Frontal cortex (tissue), 4 donors: ENCODE measurements around the gene CDHR3. TPM values are rescaled to one million over a fixed set of nuclear protein-coding genes. Genes with fewer than 3 reads are reported as not detected.

Experiments
- DNase-seq, 2 donors: peaks; one replicate each; pipeline ENCODE4 v3.0.0; 2012; ENCODE audit warnings: low spot score in 2 of 2
- FAIRE-seq: peaks from 2 replicates; lab custom pipeline; 2012; peaks lifted over from hg19 to GRCh38; lab: Jason Lieb, UNC
- total RNA-seq: library from RNA; depleted of rRNA; stranded (reverse); fragments of >200 nt; gene quantifications from one replicate; pipeline ENCODE4 v1.2.3, GENCODE V29; 2014
- donor health status: control.
- donor health status: control.
- donor health status: control.

Gene CDHR3
- total RNA-seq, 1 donor from 2014 or later = 11.4 TPM

GRCh38 chr7:106071999-106072714, 109.1 kb downstream of the CDHR3 start:
- FAIRE-seq (no peak), DNase-seq (no peak)

DNA sequence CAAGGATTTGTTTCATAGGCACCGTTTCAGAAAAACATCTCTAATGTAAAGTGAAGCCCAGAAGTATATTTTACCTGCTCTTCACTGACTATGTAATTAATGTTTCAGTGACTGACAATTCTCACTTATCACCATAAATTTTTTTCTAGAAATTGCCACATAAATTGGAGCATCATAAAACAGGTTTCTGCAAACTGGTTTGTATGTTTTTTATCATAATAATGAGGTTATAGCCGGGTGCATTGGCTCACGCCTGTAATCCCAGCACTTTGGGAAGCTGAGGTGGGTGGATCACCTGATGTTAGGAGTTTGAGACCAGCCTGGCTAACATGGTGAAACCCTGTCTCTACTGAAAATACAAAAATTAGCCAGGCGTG, 109.6 kb downstream of the CDHR3 start:
- FAIRE-seq = no peak
- no peak for DNase-seq

DNA sequence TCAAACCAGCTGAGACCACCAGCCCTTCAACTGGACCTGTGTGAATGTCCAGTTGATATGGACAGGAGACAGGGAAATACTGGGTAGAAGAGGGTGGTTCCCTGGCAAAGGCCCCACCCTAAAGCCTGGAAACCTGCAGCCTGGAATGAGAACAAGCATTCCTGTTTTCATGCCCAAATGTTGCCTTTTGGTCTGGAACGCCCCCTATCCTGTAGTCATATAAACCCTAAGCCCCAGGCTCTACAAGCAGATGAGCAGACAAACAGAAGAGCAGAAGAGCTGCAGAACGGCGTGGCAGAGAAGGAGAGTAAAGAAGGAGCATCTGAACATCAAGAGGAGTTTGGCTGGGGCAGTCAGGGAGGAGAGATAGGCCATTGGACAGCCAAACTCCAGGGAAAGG, 110.6 kb downstream of the CDHR3 start:
- no peak for FAIRE-seq

GRCh38 chr7:106074257-106074656, 111.2 kb downstream of the CDHR3 start:
- no peak for FAIRE-seq
- DNase-seq = no peak

More for the DNA sequence above, 110.6 kb downstream of the CDHR3 start:
- no peak for DNase-seq

GRCh38 chr7:106075937-106076336, 112.9 kb downstream of the CDHR3 start:
- DNase-seq = no peak
- FAIRE-seq = no peak

GRCh38 chr7:106076537-106076936, 113.5 kb downstream of the CDHR3 start:
- DNase-seq (no peak), FAIRE-seq (no peak)

GRCh38 chr7:106080300-106080987, 117.4 kb downstream of the CDHR3 start:
- DNase-seq = no peak
- FAIRE-seq = no peak

DNA sequence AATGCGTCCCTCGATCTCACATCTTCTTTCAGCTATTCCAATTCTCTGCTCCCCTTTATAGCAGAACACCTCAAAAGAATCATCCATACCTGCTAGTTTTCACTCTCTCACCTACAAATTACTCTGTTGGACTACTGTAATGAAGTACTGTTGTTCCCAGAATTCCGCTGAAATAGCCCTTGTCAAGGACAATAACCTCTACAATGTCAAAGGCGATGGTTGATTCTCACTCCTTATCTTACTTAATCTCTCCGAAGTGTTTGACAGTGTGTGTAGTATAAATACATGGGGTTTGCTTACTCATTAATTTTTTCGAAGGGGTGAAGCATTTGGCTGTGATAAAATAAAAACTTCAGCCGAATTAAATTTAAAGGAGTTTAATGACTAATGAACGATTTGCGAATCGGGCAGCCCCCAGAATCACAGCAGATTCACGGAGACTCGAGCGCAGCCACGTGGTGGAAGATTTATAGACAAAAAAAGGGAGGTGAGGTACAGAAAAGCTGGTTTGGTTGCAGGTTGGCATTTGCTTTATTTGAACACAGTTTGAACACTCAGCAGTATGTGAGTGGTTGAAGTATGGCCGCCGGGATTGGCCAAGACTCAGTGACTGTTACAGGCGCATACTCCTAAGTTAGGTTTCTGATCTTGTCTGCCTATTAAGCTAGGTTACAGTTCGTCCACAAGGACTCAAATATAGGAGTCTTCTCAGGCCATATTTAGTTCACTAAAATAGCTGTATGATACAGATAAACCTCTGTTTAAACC, 119.2 kb downstream of the CDHR3 start:
- DNase-seq = no peak
- no peak for FAIRE-seq

Other genes with a start within 250 kb of the CDHR3 start
- 7.7 TPM for gene ATXN7L1, start 86.7 kb upstream of the CDHR3 start, total RNA-seq
- gene SYPL1, start 149.0 kb downstream of the CDHR3 start, total RNA-seq = 37.5 TPM